NCI-H187 treated with DMSO at 0.1 percent for 48 hours (cell line): ENCODE data around the gene LSM10.

Experiments used
- DNase-seq: peaks from one replicate; lab custom pipeline; 2025; lab: John Stamatoyannopoulos, UW

Gene LSM10

GRCh38 chr1:36383240-36383639 is 14.5 kb downstream of the LSM10 start:
- DNase-seq, result no peak

GRCh38 chr1:36382669-36383068 is 15.0 kb downstream of the LSM10 start:
- no peak for DNase-seq

GRCh38 chr1:36382231-36382630 is 15.5 kb downstream of the LSM10 start:
- no peak for DNase-seq

GRCh38 chr1:36381405-36381804 is 16.3 kb downstream of the LSM10 start:
- no peak for DNase-seq

- no peak for DNase-seq
These were observed 16.9 kb downstream of the LSM10 start for GRCh38 chr1:36380782-36381181.

GRCh38 chr1:36380143-36380619 is 17.5 kb downstream of the LSM10 start:
- no peak for DNase-seq

- DNase-seq, result no peak
These were observed 19.8 kb downstream of the LSM10 start for GRCh38 chr1:36377791-36378492.

- no peak for DNase-seq
These were observed 25.1 kb downstream of the LSM10 start for GRCh38 chr1:36372617-36373016.

GRCh38 chr1:36369061-36369861 is 28.4 kb downstream of the LSM10 start:
- peak; percentile 14 for DNase-seq

GRCh38 chr1:36367798-36368197 is 29.9 kb downstream of the LSM10 start:
- DNase-seq, result peak; percentile 74

- DNase-seq, result no peak
These were observed 30.6 kb downstream of the LSM10 start for GRCh38 chr1:36367066-36367465.

- no peak for DNase-seq
These were observed 31.5 kb downstream of the LSM10 start for GRCh38 chr1:36366091-36366661.

GRCh38 chr1:36365381-36365780 is 32.3 kb downstream of the LSM10 start:
- no peak for DNase-seq

GRCh38 chr1:36359911-36360550 is 37.7 kb downstream of the LSM10 start:
- no peak for DNase-seq

- DNase-seq, result no peak
These were observed 38.3 kb downstream of the LSM10 start for GRCh38 chr1:36359383-36359782.

- DNase-seq, result no peak
These were observed 39.1 kb downstream of the LSM10 start for GRCh38 chr1:36358514-36359084.

- no peak for DNase-seq
These were observed 41.9 kb downstream of the LSM10 start for GRCh38 chr1:36355811-36356210.

GRCh38 chr1:36354486-36354885 is 43.2 kb downstream of the LSM10 start:
- no peak for DNase-seq

GRCh38 chr1:36352910-36353878 is 44.5 kb downstream of the LSM10 start:
- DNase-seq, result no peak

GRCh38 chr1:36352125-36352909 is 45.4 kb downstream of the LSM10 start:
- no peak for DNase-seq
